GM23338 (cell line): Measurements from ENCODE around the gene PCSK1N. TPM values are rescaled to one million over a fixed set of nuclear protein-coding genes. Genes with fewer than 3 reads are reported as not detected.

Experiments
- ATAC-seq: fragments of 200-7000 bp; cut with Tn5 transposase; 3 replicates; pipeline ENCODE4 v1.9.1; 2020
- DNase-seq: peaks from one replicate; pipeline ENCODE4 v3.0.0-alpha.2; 2015; ENCODE audit warnings: low spot score
- H2AFZ ChIP-seq: fragments of 200-600 bp; sonication (generic); 2 replicates; pipeline ENCODE4 v1.8.0; 2016; ENCODE audit warnings: antibody characterized with exemption, mild to moderate bottlenecking, moderate library complexity
- H3F3A ChIP-seq: fragments of 200-600 bp; sonication (generic); replicated peaks from 2 replicates; pipeline ENCODE4 v1.8.0; 2017; ENCODE audit warnings: antibody characterized with exemption, mixed run types, low read depth
- H3K27ac ChIP-seq: fragments of 200-600 bp; sonication (generic); 2 replicates; pipeline ENCODE4 v1.6.1; 2016; ENCODE audit warnings: low read depth
- H3K27me3 ChIP-seq: fragments of 200-600 bp; sonication (generic); 2 replicates; pipeline ENCODE4 v1.8.0; 2016; ENCODE audit warnings: mild to moderate bottlenecking, mixed run types, moderate library complexity; ENCODE audit not compliant: insufficient read depth
- H3K36me3 ChIP-seq: fragments of 200-600 bp; sonication (generic); 2 replicates; pipeline ENCODE4 v1.8.0; 2016; ENCODE audit warnings: mild to moderate bottlenecking; ENCODE audit not compliant: insufficient read depth
- H3K4me1 ChIP-seq: fragments of 200-600 bp; sonication (generic); 2 replicates; pipeline ENCODE4 v1.8.0; 2016; ENCODE audit warnings: mild to moderate bottlenecking, moderate library complexity; ENCODE audit not compliant: insufficient read depth
- H3K4me2 ChIP-seq: fragments of 200-600 bp; sonication (generic); 2 replicates; pipeline ENCODE4 v1.7.1; 2017; ENCODE audit warnings: mixed run types
- H3K4me3 ChIP-seq: fragments of 200-600 bp; sonication (generic); 2 replicates; pipeline ENCODE4 v1.6.1; 2016; ENCODE audit warnings: mixed run types
- H3K79me2 ChIP-seq: fragments of 200-600 bp; sonication (generic); replicated peaks from 2 replicates; pipeline ENCODE4 v1.8.0; 2017; ENCODE audit warnings: mild to moderate bottlenecking; ENCODE audit not compliant: insufficient read depth
- H3K9me2 ChIP-seq: fragments of 200-600 bp; sonication (generic); 2 replicates; pipeline ENCODE4 v1.8.0; 2017; ENCODE audit not compliant: insufficient read depth
- H4K20me1 ChIP-seq: fragments of 200-600 bp; sonication (generic); replicated peaks from 2 replicates; pipeline ENCODE4 v1.8.0; 2017; ENCODE audit warnings: mild to moderate bottlenecking; ENCODE audit not compliant: insufficient read depth
- H3K27ac Mint-ChIP-seq: 2 replicates; pipeline ENCODE4 v1.8.0; 2020; ENCODE audit warnings: inconsistent platforms, mild to moderate bottlenecking, moderate library complexity, mixed read lengths
- H3K27me3 Mint-ChIP-seq: 3 replicates; pipeline ENCODE4 v1.8.0; 2022; ENCODE audit warnings: low read depth, mild to moderate bottlenecking, moderate library complexity, mixed read lengths, inconsistent platforms; ENCODE audit not compliant: insufficient read depth, poor library complexity
- H3K36me3 Mint-ChIP-seq: 3 replicates; pipeline ENCODE4 v1.8.0; 2021; ENCODE audit warnings: low read depth, mild to moderate bottlenecking, inconsistent platforms, moderate library complexity, mixed read lengths
- H3K4me1 Mint-ChIP-seq: 3 replicates; pipeline ENCODE4 v1.8.0; 2020; ENCODE audit warnings: mild to moderate bottlenecking, inconsistent platforms, mixed read lengths
- H3K4me3 Mint-ChIP-seq: 3 replicates; pipeline ENCODE4 v1.8.0; 2021; ENCODE audit warnings: moderate library complexity, mild to moderate bottlenecking, inconsistent platforms, mixed read lengths
- H3K9me3 Mint-ChIP-seq: 3 replicates; pipeline ENCODE4 v1.8.0; 2020; ENCODE audit warnings: moderate library complexity, mild to moderate bottlenecking, inconsistent platforms, mixed read lengths
- EZH2 ChIP-seq: fragments of 200-600 bp; sonication (generic); IDR thresholded peaks from one replicate; pipeline ENCODE4 v1.8.0; 2017; ENCODE audit warnings: antibody characterized with exemption, mild to moderate bottlenecking, low read depth; ENCODE audit not compliant: unreplicated experiment
- NANOG ChIP-seq: IDR thresholded peaks from 2 replicates; pipeline ENCODE4 v1.6.1; 2016; ENCODE audit warnings: antibody characterized with exemption, borderline replicate concordance
- POLR2AphosphoS5 ChIP-seq: IDR thresholded peaks from 2 replicates; pipeline ENCODE4 v1.6.1; 2016; ENCODE audit warnings: antibody characterized with exemption, low read depth
- REST ChIP-seq: IDR thresholded peaks from one replicate; pipeline ENCODE4 v1.6.1; 2018; ENCODE audit warnings: antibody characterized with exemption; ENCODE audit not compliant: unreplicated experiment
- STAT1 ChIP-seq: IDR thresholded peaks from one replicate; pipeline ENCODE4 v1.6.1; 2016; ENCODE audit warnings: antibody characterized with exemption; ENCODE audit not compliant: unreplicated experiment
- ZNF114 ChIP-seq: fragments of 250-450 bp; sonication (Bioruptor Pico); IDR thresholded peaks from 2 replicates; pipeline ENCODE4 v1.5.0; 2020; ENCODE audit warnings: mild to moderate bottlenecking, moderate library complexity
- polyA plus RNA-seq: library from polyadenylated mRNA; unstranded; fragments of >200 nt; fragmentation: Nextera tagmentation; extraction: Ambion mirVana; gene quantifications from 2 replicates; pipeline ENCODE4 v1.2.1, GENCODE V29; 2016
- total RNA-seq: library from RNA; depleted of rRNA; stranded (reverse); fragments of >200 nt; shearing (Covaris generic); gene quantifications from 2 replicates; pipeline ENCODE4 v1.2.3, GENCODE V29; 2014
- TF ChIP-seq, protein P1 (sequence below), 2 experiments: fragments of 200-600 bp in 1 of 2; sonication (generic) in 1 of 2; conservative IDR thresholded peaks; 2 replicates each; pipeline versions ENCODE4 v1.5.1 to v1.6.1; 2016 to 2017; ENCODE audit warnings: antibody characterized with exemption in 2 of 2, low read depth in 2 of 2, mild to moderate bottlenecking in 2 of 2, moderate library complexity in 1 of 2

Gene PCSK1N
- total and polyA plus RNA-seq, 2 experiments from 2014 or later: 12.8 to 15.6 TPM

GRCh38 chrX:48826876-48827653 is 8.3 kb downstream of the PCSK1N start:
- Histone ChIP-seq H3K4me2 (peak overlapping the region; percentile 78), H3K4me1 (no peaks in the 10 kb centered on the region), H3K4me3 (peak overlapping the region; percentile 55), H4K20me1 (no peaks in the 10 kb centered on the region), H2AFZ (0 out of 2 replicates have a peak overlapping the region, but pooled peaks have one; percentile 32), H3K36me3 (no peaks in the 10 kb centered on the region), H3K27me3 (peaks cover 46% of the 10 kb centered on the region), H3K9me2 (no peaks in the 10 kb centered on the region), H3F3A (no peaks in the 10 kb centered on the region), H3K79me2 (no peaks in the 10 kb centered on the region), H3K27ac (no peak overlapping the region)
- DNase-seq: peak; percentile 42
- TF ChIP-seq, protein P1, sequence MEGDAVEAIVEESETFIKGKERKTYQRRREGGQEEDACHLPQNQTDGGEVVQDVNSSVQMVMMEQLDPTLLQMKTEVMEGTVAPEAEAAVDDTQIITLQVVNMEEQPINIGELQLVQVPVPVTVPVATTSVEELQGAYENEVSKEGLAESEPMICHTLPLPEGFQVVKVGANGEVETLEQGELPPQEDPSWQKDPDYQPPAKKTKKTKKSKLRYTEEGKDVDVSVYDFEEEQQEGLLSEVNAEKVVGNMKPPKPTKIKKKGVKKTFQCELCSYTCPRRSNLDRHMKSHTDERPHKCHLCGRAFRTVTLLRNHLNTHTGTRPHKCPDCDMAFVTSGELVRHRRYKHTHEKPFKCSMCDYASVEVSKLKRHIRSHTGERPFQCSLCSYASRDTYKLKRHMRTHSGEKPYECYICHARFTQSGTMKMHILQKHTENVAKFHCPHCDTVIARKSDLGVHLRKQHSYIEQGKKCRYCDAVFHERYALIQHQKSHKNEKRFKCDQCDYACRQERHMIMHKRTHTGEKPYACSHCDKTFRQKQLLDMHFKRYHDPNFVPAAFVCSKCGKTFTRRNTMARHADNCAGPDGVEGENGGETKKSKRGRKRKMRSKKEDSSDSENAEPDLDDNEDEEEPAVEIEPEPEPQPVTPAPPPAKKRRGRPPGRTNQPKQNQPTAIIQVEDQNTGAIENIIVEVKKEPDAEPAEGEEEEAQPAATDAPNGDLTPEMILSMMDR (conservative IDR thresholded peaks at IDR 0.05; ENCODE audit: low read depth in 2 of 2): no peak
- TF ChIP-seq ZNF114 (CRISPR knock-in tag): no peak
- TF ChIP-seq EZH2: no peak
- TF ChIP-seq POLR2AphosphoS5: no peak; the same call in 1 of the 2 replicates
- no peak for TF ChIP-seq NANOG
- TF ChIP-seq REST: no peak
- no peak for TF ChIP-seq STAT1
- H3K9me3 Mint-ChIP-seq: peaks cover 3% of the 10 kb centered on the region; the same call in 1 of the 3 replicates
- H3K36me3 Mint-ChIP-seq: peaks cover 22% of the 10 kb centered on the region; the same call in 2 of the 3 replicates
- H3K27ac Mint-ChIP-seq: 0 out of 2 replicates have a peak overlapping the region, but pooled peaks have one; percentile 56
- H3K4me3 Mint-ChIP-seq: peak overlapping the region; percentile 71
- H3K27me3 Mint-ChIP-seq: peaks cover 28% of the 10 kb centered on the region
- peaks cover 7% of the 10 kb centered on the region for H3K4me1 Mint-ChIP-seq
- peak; percentile 18 for ATAC-seq
